Hepatocyte (in vitro differentiated cells): ENCODE measurements around the gene ITPKB. TPM values are rescaled to one million over a fixed set of nuclear protein-coding genes. Genes with fewer than 3 reads are reported as not detected.

Experiments used
- DNase-seq: peaks from one replicate; pipeline ENCODE4 v3.0.0-alpha.2; 2016; ENCODE audit warnings: low spot score
- H2AFZ ChIP-seq: fragments of 200-600 bp; sonication (generic); 2 replicates; pipeline ENCODE4 v1.6.0; 2016; ENCODE audit warnings: antibody characterized with exemption, mild to moderate bottlenecking
- H3K27ac ChIP-seq: fragments of 200-600 bp; sonication (generic); 2 replicates; pipeline ENCODE4 v1.5.1; 2016; ENCODE audit warnings: mild to moderate bottlenecking
- H3K27me3 ChIP-seq: fragments of 200-600 bp; sonication (generic); 2 replicates; pipeline ENCODE4 v1.6.1; 2016
- H3K36me3 ChIP-seq: fragments of 200-600 bp; sonication (generic); replicated peaks from 2 replicates; pipeline ENCODE4 v1.5.1; 2016; ENCODE audit warnings: low read depth; ENCODE audit not compliant: insufficient read depth
- H3K4me1 ChIP-seq: fragments of 200-600 bp; sonication (generic); 2 replicates; pipeline ENCODE4 v1.5.1; 2016; ENCODE audit warnings: mild to moderate bottlenecking, moderate library complexity; ENCODE audit not compliant: insufficient read depth
- H3K4me2 ChIP-seq: fragments of 200-600 bp; sonication (generic); 2 replicates; pipeline ENCODE4 v1.6.0; 2016
- H3K4me3 ChIP-seq: fragments of 200-600 bp; sonication (generic); 2 replicates; pipeline ENCODE4 v1.5.1; 2016; ENCODE audit warnings: mild to moderate bottlenecking
- H3K79me2 ChIP-seq: fragments of 200-600 bp; sonication (generic); 2 replicates; pipeline ENCODE4 v1.6.0; 2017; ENCODE audit warnings: mild to moderate bottlenecking
- H3K9me2 ChIP-seq: fragments of 200-600 bp; sonication (generic); replicated peaks from 2 replicates; pipeline ENCODE4 v1.6.0; 2017; ENCODE audit warnings: mild to moderate bottlenecking; ENCODE audit not compliant: insufficient read depth
- H3K9me3 ChIP-seq: fragments of 200-600 bp; sonication (generic); 2 replicates; pipeline ENCODE4 v1.5.1; 2016; ENCODE audit warnings: low read depth, mild to moderate bottlenecking
- H4K20me1 ChIP-seq: fragments of 200-600 bp; sonication (generic); 2 replicates; pipeline ENCODE4 v1.6.0; 2016; ENCODE audit warnings: mild to moderate bottlenecking; ENCODE audit not compliant: insufficient read depth, poor library complexity, severe bottlenecking
- CTCF ChIP-seq: fragments of 200-600 bp; sonication (generic); IDR thresholded peaks from 2 replicates; pipeline ENCODE4 v1.5.1; 2016; ENCODE audit warnings: antibody characterized with exemption, mild to moderate bottlenecking; ENCODE audit not compliant: poor library complexity
- EZH2 ChIP-seq: fragments of 200-600 bp; sonication (generic); IDR thresholded peaks from 2 replicates; pipeline ENCODE4 v1.6.1; 2016; ENCODE audit warnings: antibody characterized with exemption, mild to moderate bottlenecking, borderline replicate concordance
- EZH2phosphoT487 ChIP-seq: fragments of 200-600 bp; sonication (generic); IDR thresholded peaks from one replicate; pipeline ENCODE4 v1.6.1; 2018; ENCODE audit warnings: antibody characterized with exemption, mild to moderate bottlenecking, low read depth, moderate library complexity; ENCODE audit not compliant: unreplicated experiment, severe bottlenecking
- WGBS: methylation state at CpG from one replicate; pipeline ENCODE4 v1.1.6; 2016; ENCODE audit warnings: low lambda C conversion rate; ENCODE audit errors: missing lambda C conversion rate; 5-methylcytosine and 5-hydroxymethylcytosine counted together
- polyA plus RNA-seq: library from polyadenylated mRNA; unstranded; fragments of >200 nt; fragmentation: Nextera tagmentation; extraction: Ambion mirVana; gene quantifications from 2 replicates; pipeline ENCODE4 v1.2.1, GENCODE V29; 2016
- total RNA-seq: library from RNA; depleted of rRNA; stranded (reverse); fragments of >200 nt; gene quantifications from 2 replicates; pipeline ENCODE4 v1.2.3, GENCODE V29; 2014

ITPKB gene
- total and polyA plus RNA-seq, 2 experiments from 2014 or later, result 11.0 to 13.8 TPM

DNA sequence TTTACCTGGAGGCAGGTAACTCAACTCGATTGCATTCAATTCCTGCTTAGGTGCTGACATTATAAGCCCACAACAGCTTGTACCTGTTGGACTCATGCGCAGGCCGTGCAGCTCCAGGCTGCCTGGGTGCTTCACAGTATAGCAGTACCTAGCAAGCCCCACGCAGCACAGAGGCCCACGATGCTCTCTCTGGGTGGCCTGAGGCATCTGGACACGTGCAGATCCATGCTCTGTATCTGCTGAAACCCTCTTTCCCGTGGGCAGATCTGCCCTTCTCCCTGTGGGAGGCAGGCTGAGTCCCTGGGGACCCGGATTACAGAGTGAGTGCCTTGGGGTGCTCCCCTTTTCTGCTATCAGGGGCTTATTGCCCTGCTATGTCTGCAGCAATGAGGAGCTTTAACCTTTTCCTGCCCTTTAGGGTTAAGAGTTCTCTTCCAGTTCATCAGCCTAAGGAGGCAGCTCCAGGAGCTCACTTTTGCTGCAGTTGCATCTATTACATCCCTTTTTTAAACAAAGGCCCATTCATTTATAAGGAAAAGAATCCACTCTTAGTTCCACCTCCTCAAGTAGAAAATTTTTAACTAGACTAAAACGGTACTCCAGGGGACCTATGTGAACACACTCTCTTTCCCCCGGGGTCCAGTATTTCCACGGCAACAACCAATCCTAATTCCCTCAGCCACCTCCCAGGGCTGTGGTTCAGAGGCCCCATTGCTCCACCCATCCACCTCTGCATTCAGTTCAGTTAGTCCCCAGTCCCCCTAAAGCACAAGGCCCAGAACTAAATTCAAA is 19.3 kb downstream of the ITPKB start:
- no peak for DNase-seq
- Histone ChIP-seq H3K36me3 (no peaks in the 10 kb centered on the region), H3K79me2 (peaks cover 16% of the 10 kb centered on the region), H3K9me2 (no peaks in the 10 kb centered on the region), H3K9me3 (no peaks in the 10 kb centered on the region), H3K4me1 (peaks cover 15% of the 10 kb centered on the region), H3K4me2 (no peak overlapping the region), H4K20me1 (no peaks in the 10 kb centered on the region), H2AFZ (no peak overlapping the region), H3K4me3 (no peak overlapping the region), H3K27ac (no peak overlapping the region), H3K27me3 (no peaks in the 10 kb centered on the region)
- 77% methylated on average over 11 of the region's 11 CpGs for WGBS
- no peak for TF ChIP-seq EZH2phosphoT487
- no peak for TF ChIP-seq CTCF
- no peak for TF ChIP-seq EZH2

GRCh38 chr1:226717256-226717909 is 21.7 kb downstream of the ITPKB start:
- H3K4me3 ChIP-seq, result no peak overlapping the region
- H3K4me1 ChIP-seq, result no peaks in the 10 kb centered on the region
- H4K20me1 ChIP-seq, result no peaks in the 10 kb centered on the region
- no peaks in the 10 kb centered on the region for H3K36me3 ChIP-seq
- TF ChIP-seq EZH2phosphoT487, result no peak
- no peak for TF ChIP-seq EZH2
- TF ChIP-seq CTCF, result no peak
- no peaks in the 10 kb centered on the region for H3K9me2 ChIP-seq
- H3K27ac ChIP-seq, result no peak overlapping the region
- 95% methylated on average over 11 of the region's 11 CpGs for WGBS
- no peak overlapping the region for H2AFZ ChIP-seq
- no peaks in the 10 kb centered on the region for H3K9me3 ChIP-seq
- DNase-seq, result no peak
- H3K27me3 ChIP-seq, result no peaks in the 10 kb centered on the region
- no peak overlapping the region for H3K4me2 ChIP-seq
- H3K79me2 ChIP-seq, result peaks cover 6% of the 10 kb centered on the region

DNA sequence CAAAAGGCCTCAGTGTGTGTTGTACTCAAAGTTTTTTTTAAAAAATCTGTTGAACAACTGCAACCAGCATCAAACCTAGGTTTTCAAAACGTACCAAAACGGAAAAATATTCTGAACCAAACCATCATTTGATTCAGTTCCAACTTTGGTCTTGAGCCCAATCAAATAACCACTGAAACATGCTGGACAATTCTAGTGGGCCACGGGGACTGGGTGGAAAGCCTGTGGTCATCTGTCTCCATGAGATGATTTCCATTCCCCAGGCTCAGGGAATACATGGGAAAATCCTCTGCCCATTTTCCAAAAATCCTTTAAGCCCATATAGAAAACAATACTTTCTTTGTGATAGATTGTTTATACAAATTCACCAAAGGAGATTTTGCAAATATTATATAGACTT is 22.5 kb downstream of the ITPKB start:
- H3K9me3 ChIP-seq, result no peaks in the 10 kb centered on the region
- no peaks in the 10 kb centered on the region for H3K36me3 ChIP-seq
- no peaks in the 10 kb centered on the region for H3K9me2 ChIP-seq
- TF ChIP-seq EZH2 (no peak), EZH2phosphoT487 (no peak), CTCF (no peak)
- no peak overlapping the region for H3K4me2 ChIP-seq
- 87% methylated on average over 3 of the region's 3 CpGs for WGBS
- H3K4me3 ChIP-seq, result no peak overlapping the region
- H2AFZ ChIP-seq, result no peak overlapping the region
- no peak overlapping the region for H3K27ac ChIP-seq
- peaks cover 6% of the 10 kb centered on the region for H3K79me2 ChIP-seq
- H4K20me1 ChIP-seq, result no peaks in the 10 kb centered on the region
- H3K27me3 ChIP-seq, result no peaks in the 10 kb centered on the region
- H3K4me1 ChIP-seq, result no peaks in the 10 kb centered on the region
- DNase-seq, result no peak
